ENCODE measurements around the gene FRMD4A.

Gene FRMD4A

GRCh38 chr10:14186245-14186644, 144.5 kb downstream of the FRMD4A start:
- DNase-seq (ENCODE audit: low read depth), result no peak

- no peak for DNase-seq (ENCODE audit: low read depth)
Observed at GRCh38 chr10:14185316-14186045, 145.2 kb downstream of the FRMD4A start.

GRCh38 chr10:14184841-14185315, 145.8 kb downstream of the FRMD4A start:
- no peak for DNase-seq (ENCODE audit: low read depth)

- DNase-seq (ENCODE audit: low read depth), result no peak
Observed at GRCh38 chr10:14182781-14183180, 147.9 kb downstream of the FRMD4A start.

- no peak for DNase-seq (ENCODE audit: low read depth)
Observed at GRCh38 chr10:14181567-14181936, 149.2 kb downstream of the FRMD4A start.

GRCh38 chr10:14180911-14181566, 149.7 kb downstream of the FRMD4A start:
- no peak for DNase-seq (ENCODE audit: low read depth)

- DNase-seq (ENCODE audit: low read depth), result no peak
Observed at GRCh38 chr10:14179251-14179650, 151.5 kb downstream of the FRMD4A start.

GRCh38 chr10:14173706-14174594, 156.8 kb downstream of the FRMD4A start:
- no peak for DNase-seq (ENCODE audit: low read depth)

GRCh38 chr10:14173391-14173705, 157.4 kb downstream of the FRMD4A start:
- no peak for DNase-seq (ENCODE audit: low read depth)

- no peak for DNase-seq (ENCODE audit: low read depth)
Observed at GRCh38 chr10:14172336-14172950, 158.3 kb downstream of the FRMD4A start.

GRCh38 chr10:14171336-14171735, 159.4 kb downstream of the FRMD4A start:
- no peak for DNase-seq (ENCODE audit: low read depth)

GRCh38 chr10:14163377-14164086, 167.2 kb downstream of the FRMD4A start:
- DNase-seq (ENCODE audit: low read depth), result no peak

GRCh38 chr10:14162629-14163344, 167.9 kb downstream of the FRMD4A start:
- no peak for DNase-seq (ENCODE audit: low read depth)

- DNase-seq (ENCODE audit: low read depth), result no peak
Observed at GRCh38 chr10:14162061-14162460, 168.7 kb downstream of the FRMD4A start.

GRCh38 chr10:14160299-14160698, 170.4 kb downstream of the FRMD4A start:
- no peak for DNase-seq (ENCODE audit: low read depth)

- DNase-seq (ENCODE audit: low read depth), result no peak
Observed at GRCh38 chr10:14158575-14158974, 172.1 kb downstream of the FRMD4A start.

- DNase-seq (ENCODE audit: low read depth), result no peak
Observed at GRCh38 chr10:14156104-14156503, 174.6 kb downstream of the FRMD4A start.

- no peak for DNase-seq (ENCODE audit: low read depth)
Observed at GRCh38 chr10:14153570-14154055, 177.1 kb downstream of the FRMD4A start.

GRCh38 chr10:14151571-14151970, 179.2 kb downstream of the FRMD4A start:
- DNase-seq (ENCODE audit: low read depth), result no peak

- no peak for DNase-seq (ENCODE audit: low read depth)
Observed at GRCh38 chr10:14150526-14150925, 180.2 kb downstream of the FRMD4A start.

GRCh38 chr10:14146501-14146900, 184.2 kb downstream of the FRMD4A start:
- DNase-seq (ENCODE audit: low read depth), result no peak

Data from stimulated activated CD8-positive, alpha-beta memory T cell treated with anti-CD3 and anti-CD28 coated beads, Interleukin-12 subunit alpha, Interleukin-12 subunit beta, amount 100 ng/mL, for 4 hours (primary cell).